GM18507 (cell line): Measurements from ENCODE around the gene LBHD1.
"Not testable (repeated sequence)": the region's sequence is repeated elsewhere in the genome, so short reads cannot be mapped to it uniquely, and the experiment has no call there.

Experiments
- DNase-seq: peaks from one replicate; pipeline ENCODE4 v3.0.0; 2011; ENCODE audit warnings: low read depth; ENCODE audit not compliant: insufficient read length; ENCODE audit errors: extremely low spot score
- FAIRE-seq: peaks from 2 replicates; lab custom pipeline; 2011; peaks lifted over from hg19 to GRCh38; lab: Jason Lieb, UNC

The LBHD1 gene

GRCh38 chr11:62671608-62672389 is at the start of gene LBHD1, which contains the start of gene UQCC3:
LBHD1 (minus strand) TSS chr11:62672267; CDS start chr11:62670031, 2,236 bp downstream.
UQCC3 (plus strand) TSS chr11:62671673; CDS start chr11:62671746, 73 bp downstream.
- FAIRE-seq (no peak), DNase-seq (peak; percentile 69)

- no peak for FAIRE-seq
Measured at GRCh38 chr11:62719302-62719978, 47.4 kb upstream of the LBHD1 start.

GRCh38 chr11:62716816-62717215 is 44.7 kb upstream of the LBHD1 start:
- DNase-seq = no peak
- FAIRE-seq = no peak

More at GRCh38 chr11:62719302-62719978, 47.4 kb upstream of the LBHD1 start:
- DNase-seq = no peak

GRCh38 chr11:62716206-62716605 is 44.1 kb upstream of the LBHD1 start:
- FAIRE-seq (no peak), DNase-seq (no peak)

- FAIRE-seq (no peak), DNase-seq (no peak)
Measured at GRCh38 chr11:62715150-62716130, 43.4 kb upstream of the LBHD1 start.

GRCh38 chr11:62713343-62713742 is 41.3 kb upstream of the LBHD1 start:
- DNase-seq (no peak), FAIRE-seq (no peak)

GRCh38 chr11:62712861-62713260 is 40.8 kb upstream of the LBHD1 start:
- DNase-seq = no peak
- no peak for FAIRE-seq

- DNase-seq (no peak), FAIRE-seq (no peak)
Measured at GRCh38 chr11:62712276-62712812, 40.3 kb upstream of the LBHD1 start.

GRCh38 chr11:62710001-62710345 is 37.9 kb upstream of the LBHD1 start:
- no peak for DNase-seq
- FAIRE-seq = no peak

GRCh38 chr11:62709247-62710000 is 37.4 kb upstream of the LBHD1 start:
- FAIRE-seq (peak; percentile 97), DNase-seq (peak; percentile 80)

GRCh38 chr11:62708793-62709192 is 36.7 kb upstream of the LBHD1 start:
- no peak for DNase-seq

GRCh38 chr11:62708392-62708791 is 36.3 kb upstream of the LBHD1 start:
- FAIRE-seq (no peak), DNase-seq (no peak)

More at GRCh38 chr11:62708793-62709192, 36.7 kb upstream of the LBHD1 start:
- no peak for FAIRE-seq

- no peak for FAIRE-seq
Measured at GRCh38 chr11:62707277-62707861, 35.3 kb upstream of the LBHD1 start, which contains the start of the genes BSCL2 and GNG3. BSCL2 (minus strand) TSS chr11:62707424; CDS start chr11:62707195, 229 bp downstream. GNG3 (plus strand) TSS chr11:62707676; CDS start chr11:62708296, 620 bp downstream.

GRCh38 chr11:62706850-62707247 is 34.8 kb upstream of the LBHD1 start:
- no peak for DNase-seq
- FAIRE-seq = no peak

More at GRCh38 chr11:62707277-62707861, 35.3 kb upstream of the LBHD1 start, which contains the start of the genes BSCL2 and GNG3:
- DNase-seq = no peak

GRCh38 chr11:62705880-62706849 is 34.1 kb upstream of the LBHD1 start:
- peak; percentile 53 for FAIRE-seq
- DNase-seq = peak; percentile 92

- DNase-seq (no peak), FAIRE-seq (no peak)
Measured at GRCh38 chr11:62705413-62705812, 33.3 kb upstream of the LBHD1 start.

GRCh38 chr11:62703921-62704320 is 31.9 kb upstream of the LBHD1 start:
- not testable (repeated sequence) for DNase-seq, FAIRE-seq
